Measurements from ENCODE around the gene CRYBB3.
"Not testable (repeated sequence)": the region's sequence is repeated elsewhere in the genome, so short reads cannot be mapped to it uniquely, and the experiment has no call there.

CRYBB3 gene

DNA sequence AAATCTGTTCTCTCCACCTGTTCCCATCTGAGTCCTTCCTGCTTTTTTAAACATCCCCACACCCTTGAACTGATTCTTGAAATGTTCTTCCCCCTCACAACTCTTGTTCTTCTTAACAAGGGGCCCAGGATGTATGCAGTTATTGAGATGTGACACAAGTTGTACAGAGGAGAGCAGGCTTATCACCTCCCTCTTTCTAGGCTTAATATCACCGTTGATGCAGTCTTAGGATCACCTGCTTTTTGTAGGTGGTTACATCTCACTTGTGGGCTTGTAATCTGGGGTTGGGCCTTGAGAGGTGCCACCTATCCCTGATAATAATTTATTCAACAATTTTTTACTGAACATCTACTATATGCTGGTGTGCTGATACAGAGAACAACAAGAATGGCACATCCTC, 6.2 kb downstream of the CRYBB3 start:
- DNase-seq (ENCODE audit: low read depth, low spot score) = no peak

DNA sequence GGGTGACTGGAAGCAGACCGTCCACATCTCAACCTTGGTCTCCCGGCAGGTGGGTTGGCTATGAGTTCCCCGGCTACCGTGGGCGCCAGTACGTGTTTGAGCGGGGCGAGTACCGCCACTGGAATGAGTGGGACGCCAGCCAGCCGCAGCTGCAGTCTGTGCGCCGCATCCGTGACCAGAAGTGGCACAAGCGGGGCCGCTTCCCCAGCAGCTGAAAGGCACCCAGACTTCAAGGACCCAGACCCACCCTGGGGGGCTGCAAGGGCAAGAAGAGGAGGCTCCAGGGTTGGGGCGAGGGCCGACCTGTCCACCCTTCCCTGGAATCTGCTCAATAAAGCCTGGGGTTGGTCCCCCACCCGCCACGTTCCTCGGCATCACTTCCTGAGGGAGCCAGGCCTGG, 7.3 kb downstream of the CRYBB3 start:
- DNase-seq (ENCODE audit: low read depth, low spot score) = no peak

DNA sequence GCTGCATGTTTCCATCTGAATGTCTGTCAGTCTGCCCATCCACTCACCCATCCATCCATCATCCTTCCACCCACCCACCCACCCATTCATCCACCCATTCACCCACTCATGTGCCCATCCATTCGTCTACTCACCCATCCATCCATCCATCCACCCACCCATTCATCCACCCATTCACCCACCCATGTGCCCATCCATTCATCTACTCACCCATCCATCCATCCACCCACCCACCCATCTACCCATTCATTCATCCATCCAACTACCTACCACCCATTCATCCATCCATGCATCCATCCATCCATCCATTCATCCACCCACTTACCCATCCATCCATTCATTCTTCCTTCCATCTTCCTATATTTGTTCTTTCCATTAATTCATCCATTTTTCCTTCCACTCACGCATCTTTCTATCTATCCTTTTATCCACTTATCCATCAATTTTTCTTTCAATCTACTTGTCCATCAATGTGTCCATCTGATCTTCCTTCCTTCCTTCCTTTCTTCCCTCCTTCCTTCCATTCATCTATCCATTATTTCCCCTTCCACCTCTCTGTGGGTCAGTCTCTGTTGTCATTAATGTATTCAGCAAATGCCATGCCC, 8.0 kb downstream of the CRYBB3 start:
- DNase-seq (ENCODE audit: low read depth, low spot score) = no peak

DNA sequence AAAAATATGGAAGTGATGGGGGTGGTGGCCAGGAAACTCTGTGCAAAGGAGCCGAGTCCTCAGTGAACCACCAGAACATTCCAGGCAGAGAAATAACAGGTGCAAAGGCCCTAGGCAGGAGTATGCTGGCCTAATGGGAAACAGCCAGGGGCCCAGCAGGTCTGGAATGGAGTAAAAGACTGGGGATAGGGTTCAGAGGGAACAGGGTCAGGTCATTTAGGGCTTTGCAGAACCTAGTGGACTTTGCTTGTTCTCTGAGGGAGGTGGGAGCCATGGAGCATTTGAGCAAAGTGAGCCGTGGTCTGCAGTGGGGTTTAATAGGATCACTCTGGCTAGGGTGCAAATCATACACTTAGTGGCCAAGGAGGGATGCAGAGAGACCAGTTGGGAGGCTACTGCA, 8.7 kb downstream of the CRYBB3 start:
- no peak for DNase-seq (ENCODE audit: low read depth, low spot score)

DNA sequence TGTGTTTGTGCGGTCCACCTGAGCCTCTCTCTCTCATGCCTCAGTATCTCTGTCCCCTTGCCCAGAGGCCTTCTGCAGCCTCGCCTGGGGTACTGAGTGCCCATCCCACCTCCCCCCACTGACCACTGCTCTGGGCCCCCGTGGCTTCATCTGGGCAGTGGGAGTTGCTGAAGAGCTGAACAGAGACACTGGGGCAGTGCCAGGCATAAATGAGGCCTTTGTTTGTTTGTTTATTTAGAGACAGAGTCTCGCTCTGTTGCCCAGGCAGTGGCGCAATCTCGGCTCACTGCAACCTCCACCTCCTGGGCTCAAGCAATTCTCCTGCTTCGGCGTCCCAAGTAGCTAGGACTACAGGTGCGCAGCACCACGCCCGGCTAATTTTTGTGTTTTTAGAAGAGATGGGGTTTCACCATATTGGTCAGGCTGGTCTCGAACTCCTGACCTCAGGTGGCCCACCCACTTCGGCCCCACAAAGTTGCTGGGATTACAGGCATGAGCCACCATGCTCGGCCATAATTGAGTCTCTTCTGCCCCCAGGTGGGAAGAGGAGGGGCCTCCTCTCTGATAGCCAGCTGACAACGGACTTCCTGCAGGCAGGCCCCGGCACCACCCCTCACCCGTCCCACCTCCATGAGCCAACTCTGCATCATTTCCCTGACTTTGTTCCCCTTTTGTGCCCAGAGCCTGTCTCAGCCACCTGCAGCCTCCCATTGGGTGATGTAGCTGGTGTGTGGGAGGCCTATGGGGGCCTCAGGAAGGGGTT, 9.3 kb downstream of the CRYBB3 start:
- DNase-seq (ENCODE audit: low read depth, low spot score) = no peak

DNA sequence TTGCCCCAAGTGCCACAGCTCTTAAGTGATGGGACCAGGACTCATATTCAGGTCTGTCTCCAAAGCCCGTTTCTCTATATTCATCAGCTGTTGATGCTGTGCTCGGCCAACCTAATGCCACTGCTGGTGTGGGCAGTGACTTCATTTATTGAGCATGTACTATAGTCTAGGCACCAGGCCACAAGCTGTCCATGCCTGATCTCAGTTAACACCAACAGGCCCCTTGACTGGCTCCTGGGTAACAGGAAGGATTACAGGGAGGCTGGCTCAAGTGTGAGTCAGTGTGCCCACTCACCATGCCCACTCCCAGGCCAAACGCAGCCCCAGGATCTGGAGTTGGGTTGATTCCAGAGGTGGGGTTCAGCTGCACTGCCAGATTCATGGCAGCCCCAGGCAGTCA, 11.1 kb downstream of the CRYBB3 start:
- no peak for DNase-seq (ENCODE audit: low read depth, low spot score)

DNA sequence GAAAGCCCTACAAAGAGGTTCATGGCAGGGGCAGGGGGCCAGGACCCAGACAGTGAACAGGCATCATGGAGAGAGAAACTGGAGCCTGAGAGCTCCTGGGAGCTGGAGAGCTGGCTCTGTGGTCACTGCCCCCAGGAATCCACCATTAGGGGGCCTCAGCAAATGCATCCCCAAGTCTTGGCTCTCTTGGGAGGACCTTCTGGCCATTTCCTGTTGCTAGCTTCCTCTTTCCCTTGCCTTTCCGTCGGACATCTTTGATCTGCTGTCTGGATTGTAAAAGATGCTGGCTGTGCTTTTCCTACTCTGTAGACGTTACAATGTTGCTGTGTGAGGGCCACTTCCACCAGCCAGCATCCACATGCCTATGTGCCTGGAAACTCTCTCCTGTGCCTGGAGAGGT, 12.7 kb downstream of the CRYBB3 start:
- no peak for DNase-seq (ENCODE audit: low read depth, low spot score)

DNA sequence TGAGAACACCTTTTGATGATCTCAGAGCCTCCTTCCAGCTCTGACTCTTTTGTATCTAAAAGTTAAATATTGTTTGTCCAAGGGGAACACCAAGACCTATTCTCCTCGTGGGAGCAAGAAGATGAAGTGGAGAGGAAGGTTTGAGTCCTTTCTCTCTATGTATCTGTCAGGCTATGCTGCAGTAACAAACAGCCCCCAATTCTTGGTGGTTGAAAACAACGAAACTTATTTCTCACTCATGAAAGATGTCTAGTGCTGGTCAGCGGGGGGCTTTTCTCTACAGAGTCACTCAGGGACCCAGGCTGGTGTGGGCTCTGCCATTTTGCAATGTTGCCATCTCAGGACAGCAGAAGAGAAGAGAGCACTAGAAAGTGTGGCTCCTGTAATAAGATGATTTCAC, 13.6 kb downstream of the CRYBB3 start:
- DNase-seq (ENCODE audit: low read depth, low spot score) = no peak

DNA sequence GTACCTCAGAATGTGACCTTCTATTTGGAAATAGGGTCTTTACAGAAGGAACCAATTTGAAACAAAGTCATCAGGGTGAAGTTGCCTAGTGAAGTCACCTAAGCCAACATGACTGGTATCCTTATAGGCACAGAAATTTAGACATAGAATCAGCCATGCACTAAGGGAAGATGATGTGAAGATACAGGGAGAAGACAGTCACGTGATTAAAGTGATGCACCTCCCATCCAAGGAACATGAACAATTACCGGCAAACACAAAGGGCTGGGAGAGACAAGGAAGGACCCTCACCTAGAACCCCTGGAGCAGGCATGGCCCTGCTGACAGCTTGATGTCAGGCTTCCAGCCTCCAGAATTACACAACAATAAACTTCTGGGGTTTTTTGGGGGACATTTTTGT, 16.6 kb downstream of the CRYBB3 start:
- DNase-seq (ENCODE audit: low read depth, low spot score) = no peak

DNA sequence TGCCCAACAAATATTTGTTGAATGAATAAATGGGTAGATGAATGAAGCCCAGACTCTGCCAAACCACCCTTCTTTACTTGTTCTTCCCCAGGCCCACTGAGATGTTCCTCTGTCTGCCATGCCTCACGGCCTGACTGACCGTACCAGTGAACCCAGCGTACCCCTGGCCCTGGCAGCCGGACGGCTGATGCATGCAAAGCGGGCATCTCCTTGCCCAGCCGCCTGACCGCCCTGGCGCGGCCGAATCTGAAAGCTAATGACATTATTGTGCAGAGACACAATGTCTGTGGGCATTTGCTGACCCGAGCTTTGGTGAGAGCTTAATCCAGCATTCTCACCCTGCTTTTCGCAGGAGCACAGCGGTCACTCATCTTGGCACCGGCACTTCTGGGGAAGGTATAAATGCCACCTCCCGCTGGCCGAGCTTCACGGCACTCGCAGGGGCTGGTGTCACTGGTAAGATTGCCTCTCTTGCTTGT, 19.6 kb downstream of the CRYBB3 start, which contains the start of gene CRYBB2:
Gene CRYBB2, plus strand, starts transcription at position 429 of the 479 bp plus-strand sequence. CDS start 1,791 bp downstream, outside the sequence.
- DNase-seq (ENCODE audit: low read depth, low spot score) = no peak

DNA sequence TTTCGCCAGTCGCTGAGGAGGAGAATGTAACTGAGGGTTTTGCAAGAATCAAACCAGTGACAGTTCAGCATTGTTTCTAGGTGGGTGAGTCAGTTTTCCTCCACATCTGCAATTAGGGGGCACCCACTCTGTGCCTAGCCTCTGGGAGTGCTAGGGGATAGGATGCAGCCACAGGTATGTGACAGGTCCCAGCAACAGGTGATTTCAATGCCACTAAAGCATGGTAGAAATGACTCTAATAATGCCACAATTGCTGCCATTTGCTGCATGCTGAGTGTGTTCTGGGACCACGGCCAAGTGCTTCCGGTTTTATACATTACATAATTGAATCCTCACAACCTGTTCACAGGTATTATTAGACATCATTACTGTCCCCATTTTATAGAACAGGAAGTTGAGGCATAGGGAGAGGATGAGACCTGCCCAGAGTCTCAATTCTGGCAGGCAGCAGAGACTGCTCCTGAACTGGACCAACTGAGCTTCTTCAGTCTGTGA, 20.3 kb downstream of the CRYBB3 start:
- DNase-seq (ENCODE audit: low read depth, low spot score) = no peak

DNA sequence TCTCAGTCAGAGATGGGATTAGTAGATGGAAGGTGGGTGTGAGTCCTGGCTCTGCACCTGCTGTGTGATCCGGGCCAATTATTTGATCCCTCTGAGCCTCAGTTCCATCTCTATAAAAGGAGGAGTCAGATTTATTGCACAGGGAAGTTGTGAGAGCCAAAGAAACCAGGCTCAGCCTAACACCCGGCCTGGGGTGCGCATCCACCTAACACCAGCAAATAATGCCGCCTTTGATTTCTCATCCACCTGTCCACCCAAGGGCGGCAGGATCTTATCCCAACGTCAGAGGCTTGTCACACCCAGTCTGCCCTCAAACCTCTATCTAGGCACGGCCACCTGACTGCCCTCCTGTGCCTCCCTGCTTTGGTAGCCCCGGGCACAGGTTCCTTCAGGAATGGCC, 22.1 kb downstream of the CRYBB3 start:
- no peak for DNase-seq (ENCODE audit: low read depth, low spot score)

DNA sequence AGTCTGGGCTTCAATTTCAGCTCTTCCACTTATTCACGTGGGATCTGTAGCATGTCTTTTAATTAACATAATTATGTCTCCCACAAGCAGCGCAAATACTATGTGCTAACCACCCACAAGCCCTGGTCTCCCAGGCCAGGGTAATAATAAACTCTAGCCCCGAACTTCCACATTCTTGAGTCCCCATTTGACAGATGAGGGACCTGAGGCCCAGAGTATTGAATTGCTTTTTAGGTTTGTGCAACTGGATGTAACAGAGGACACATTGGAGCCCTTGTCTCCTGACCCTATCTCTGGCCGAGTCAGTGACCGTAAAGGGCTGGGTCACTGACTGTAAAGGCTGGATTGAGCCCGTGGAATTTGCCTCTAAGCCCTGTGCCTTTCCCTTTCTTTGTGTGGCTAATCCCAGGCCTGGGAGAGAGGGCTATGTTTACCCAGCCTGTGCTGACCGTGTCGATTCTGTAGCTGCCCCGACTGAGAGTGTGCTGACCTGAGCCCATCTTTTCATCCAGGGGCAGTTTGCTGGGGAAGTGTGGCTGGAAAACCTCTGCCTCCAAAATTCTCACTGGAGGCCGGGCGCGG, 23.7 kb downstream of the CRYBB3 start:
- DNase-seq (ENCODE audit: low read depth, low spot score) = no peak

DNA sequence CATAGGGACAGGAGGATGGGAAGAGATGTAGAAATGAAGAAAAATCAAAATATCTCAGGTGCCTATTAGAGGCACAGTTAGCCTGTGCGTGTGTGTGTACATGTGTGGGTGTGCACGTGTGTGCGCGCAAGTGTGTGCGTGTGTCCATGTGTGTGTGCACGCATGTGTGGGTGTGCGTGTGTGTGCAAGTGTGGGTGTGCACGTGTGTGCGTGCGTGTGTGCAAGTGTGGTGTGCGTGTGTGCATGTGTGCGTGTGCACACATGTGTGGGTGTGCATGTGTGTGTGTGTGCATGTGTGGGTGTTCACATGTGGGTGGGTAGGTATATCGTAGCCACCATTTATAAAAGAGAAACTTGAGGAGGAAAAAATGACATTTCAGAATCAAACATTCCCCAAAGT, 29.2 kb downstream of the CRYBB3 start:
- DNase-seq (ENCODE audit: low read depth, low spot score) = no peak

DNA sequence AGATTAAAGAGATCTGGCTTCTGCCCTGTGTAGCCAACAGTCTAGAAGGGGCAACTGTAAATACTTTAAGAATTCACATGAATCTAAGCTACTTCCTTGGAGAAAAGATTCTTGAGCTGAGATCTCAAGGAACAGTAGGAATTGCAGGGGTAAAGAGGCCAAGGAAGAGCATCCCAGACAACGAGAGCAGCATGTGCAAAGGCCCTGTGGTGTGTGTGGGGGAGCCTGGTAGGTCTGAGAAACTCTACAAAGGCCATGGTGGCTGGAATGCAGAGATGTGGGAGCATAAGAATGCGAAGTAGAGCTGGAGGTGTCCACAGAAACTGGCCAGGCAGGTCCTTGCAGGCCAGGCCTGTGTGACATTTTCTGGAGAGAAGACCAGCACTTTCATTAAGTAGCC, 31.1 kb downstream of the CRYBB3 start:
- not testable (repeated sequence) for DNase-seq (ENCODE audit: low read depth, low spot score)

DNA sequence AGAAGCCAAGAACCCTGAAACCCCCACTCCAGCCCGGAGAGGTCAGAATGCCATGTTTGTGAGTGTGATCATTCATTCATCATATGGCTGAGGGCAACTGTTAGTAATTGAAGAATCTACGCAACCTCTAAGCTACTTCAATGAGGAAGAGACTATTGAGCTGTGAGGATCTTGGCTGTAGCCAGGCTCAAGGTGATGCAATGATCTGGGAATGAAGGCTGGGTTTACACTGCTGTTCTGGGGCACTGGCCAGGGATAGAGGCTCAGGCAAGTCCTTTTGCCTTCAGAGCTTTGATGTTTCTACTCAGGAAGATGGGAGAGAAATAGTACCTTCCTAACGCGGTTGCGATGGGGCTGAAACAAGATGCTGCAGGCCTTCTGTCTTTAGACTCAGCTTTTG, 32.6 kb downstream of the CRYBB3 start:
- no peak for DNase-seq (ENCODE audit: low read depth, low spot score)

DNA sequence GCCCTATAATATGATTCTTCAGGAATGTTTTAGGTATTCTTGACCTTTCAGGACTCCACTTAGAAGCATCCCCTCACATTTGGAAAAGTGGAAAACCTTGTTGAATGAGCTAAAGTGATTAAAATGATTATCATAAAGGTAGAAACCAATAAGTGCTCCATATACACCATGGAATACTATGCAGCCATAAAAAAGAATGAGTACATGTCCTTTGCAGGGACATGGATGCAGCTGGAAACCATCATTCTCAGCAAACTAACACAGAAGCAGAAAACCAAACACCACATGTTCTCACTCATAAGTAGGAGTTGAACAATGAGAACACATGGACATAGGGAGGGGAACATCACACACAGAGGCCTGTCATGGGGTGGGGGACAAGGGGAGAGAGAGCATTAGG, 34.0 kb downstream of the CRYBB3 start:
- not testable (repeated sequence) for DNase-seq (ENCODE audit: low read depth, low spot score)

DNA sequence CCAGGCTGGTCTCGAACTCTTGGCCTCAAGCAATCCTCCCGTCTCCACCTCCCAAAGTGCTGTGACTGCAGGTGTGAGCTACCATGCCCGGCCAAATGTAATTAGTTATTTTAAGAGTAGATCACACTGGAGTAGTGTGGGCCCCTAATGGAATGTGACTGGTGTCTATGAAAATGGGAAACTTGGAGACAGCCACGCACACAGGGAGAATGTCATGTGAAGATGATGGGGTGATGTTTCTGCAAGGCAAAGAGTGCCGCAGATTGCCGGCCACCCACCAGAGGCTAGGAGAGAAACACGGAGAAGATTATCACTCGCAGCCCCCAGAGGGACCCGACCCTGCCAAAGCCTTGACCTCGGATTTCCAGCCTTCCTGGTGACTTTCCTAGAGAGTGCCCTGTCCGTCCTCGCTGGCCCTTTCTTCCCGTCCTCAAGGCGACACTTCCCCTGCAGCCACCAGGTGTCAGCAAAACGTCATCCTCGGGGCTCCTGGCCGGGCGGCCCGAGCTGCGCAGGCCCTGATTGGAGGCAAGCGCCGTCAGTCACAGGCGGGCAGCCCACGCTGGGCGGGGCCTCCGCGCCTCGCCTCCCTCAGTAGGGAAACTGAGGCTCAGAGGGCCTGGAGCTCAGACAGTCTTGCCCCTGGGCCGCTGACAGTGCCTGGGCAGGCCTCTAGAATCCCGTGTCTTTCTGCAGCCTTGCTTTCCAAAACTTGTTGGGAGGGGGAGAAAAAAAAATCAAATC, 36.1 kb downstream of the CRYBB3 start:
- DNase-seq (ENCODE audit: low read depth, low spot score) = no peak

DNA sequence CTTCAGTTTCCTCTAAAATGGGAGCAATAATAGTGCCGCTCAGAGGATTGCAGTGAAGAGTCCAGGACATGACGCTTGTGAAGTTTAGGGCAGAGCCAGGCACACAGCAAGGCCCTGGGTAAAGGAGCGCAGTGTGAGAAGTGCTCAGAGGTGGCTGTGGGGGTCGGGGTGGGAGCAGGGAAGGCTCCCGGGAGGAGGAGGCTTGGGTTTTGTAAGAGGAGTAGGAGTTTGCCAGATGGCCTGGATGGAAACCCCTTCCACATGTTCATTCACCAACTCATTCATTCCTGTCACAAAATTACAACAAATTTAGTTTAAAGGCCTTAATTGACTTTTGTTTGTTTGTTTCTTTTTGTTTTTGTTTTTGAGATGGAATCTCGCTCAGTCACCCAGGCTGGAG, 36.8 kb downstream of the CRYBB3 start:
- DNase-seq (ENCODE audit: low read depth, low spot score) = no peak

DNA sequence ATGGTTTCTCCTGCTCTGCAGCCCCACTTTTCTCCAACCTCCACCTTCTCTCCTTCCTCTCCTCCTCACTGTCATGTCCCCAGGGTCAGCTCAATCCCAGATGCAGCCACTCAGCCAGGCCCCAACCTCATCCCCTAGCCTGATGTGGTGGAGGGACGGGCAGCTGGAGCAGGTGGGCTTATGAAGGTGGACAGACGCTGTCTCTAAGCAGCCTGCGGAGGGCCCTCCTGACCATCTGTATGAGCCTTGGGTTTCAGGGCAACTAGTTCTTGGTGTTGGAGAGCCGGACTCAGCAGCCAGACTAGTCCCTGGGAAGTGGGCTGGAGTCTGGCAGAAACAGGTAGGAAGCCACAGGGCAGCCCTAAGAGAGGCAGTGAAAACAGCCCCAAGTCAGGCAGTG, 37.8 kb downstream of the CRYBB3 start:
- no peak for DNase-seq (ENCODE audit: low read depth, low spot score)

DNA sequence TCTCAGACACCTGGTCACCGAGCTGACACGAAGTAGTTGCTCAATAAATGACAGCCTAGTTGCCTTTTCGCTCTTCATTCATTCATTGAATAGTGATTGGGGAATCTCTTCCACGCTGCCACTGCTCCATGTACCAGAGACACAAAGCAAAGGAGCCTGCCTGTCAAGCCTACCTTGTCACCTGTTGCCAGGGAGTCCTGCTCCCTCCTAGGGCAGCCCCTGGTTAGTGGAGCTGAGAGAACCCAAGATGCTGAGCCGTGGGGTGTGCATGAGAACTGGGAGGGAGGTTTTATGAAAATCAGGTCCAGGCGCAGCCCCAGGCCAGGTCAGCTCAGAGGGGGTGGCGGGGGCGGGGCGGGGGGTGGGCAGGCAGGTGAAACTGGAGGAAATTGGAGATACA, 38.4 kb downstream of the CRYBB3 start:
- DNase-seq (ENCODE audit: low read depth, low spot score) = not testable (repeated sequence)

DNA sequence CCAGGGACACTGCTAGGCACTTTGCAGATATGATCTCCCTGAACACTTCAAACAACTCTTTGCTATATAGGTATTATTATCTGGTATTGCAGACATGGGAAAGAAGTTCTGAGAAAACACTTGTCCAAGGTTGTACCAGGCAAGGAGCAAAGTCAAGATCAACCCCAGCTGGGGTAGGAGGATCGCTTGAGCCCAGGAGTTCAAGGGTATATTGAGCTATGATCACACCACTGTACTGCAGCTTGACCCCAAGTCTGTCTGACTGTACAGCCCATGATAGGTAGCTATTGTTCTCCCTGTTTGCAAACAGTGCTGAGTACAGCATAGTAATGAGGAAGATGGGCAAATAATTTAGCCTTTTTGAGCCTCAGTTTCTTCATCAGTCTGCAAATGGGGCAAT, 55.5 kb downstream of the CRYBB3 start:
- not testable (repeated sequence) for DNase-seq (ENCODE audit: low read depth, low spot score)
